ENCODE results near the gene TOPBP1. TPM values are rescaled to one million over a fixed set of nuclear protein-coding genes. Genes with fewer than 3 reads are reported as not detected.

Gene TOPBP1
- total RNA-seq, 6 experiments from 2014 or later, result 14.5 to 24.7 (median 22.7) TPM

DNA sequence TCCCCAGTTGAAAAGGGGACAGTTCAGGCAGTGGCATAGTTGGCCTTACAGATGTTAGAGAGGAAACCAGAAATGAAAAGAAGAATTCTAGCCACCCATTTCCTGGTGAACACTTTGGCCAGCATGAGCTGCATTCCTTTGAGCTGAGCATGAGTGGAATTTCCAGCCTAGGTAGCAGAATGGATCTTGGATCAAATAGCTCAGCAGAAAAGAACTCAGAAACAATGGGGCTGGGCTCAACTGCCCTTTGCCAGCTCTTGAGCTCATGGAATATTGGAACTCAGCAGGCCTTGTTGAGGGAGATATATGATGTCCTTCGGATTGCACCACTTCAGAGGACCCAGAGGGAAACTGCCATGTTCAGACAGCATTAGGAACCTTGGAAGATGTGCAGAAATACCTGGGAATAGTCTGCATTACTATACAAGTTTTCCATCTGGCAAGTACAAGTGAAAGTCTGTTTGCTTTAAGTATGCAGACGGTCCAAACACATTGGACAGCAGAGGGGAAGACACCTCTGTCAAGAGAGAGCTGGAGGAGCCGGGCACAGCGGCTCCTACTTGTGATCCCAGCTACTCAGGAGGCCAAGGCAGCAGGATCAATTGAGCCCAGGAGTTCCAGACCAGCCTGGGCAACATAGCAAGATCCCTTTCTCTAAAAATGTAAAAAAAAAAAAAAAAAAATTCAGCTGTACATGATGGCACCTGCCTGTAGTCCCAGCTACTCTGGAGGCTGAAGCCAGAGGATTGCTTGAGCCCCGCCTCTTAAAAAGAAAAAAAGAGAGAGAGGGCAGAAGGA lies 91.4 kb downstream of the TOPBP1 start:
- peak overlapping the region; percentile 62 for H3K4me3 Mint-ChIP-seq
- H3K9me3 Mint-ChIP-seq, result no peaks in the 10 kb centered on the region
- peak overlapping the region; percentile 93 for H3K27ac Mint-ChIP-seq
- DNase-seq, result peak; percentile 68
- H3K36me3 Mint-ChIP-seq (ENCODE audit: low read depth), result peaks cover 10% of the 10 kb centered on the region
- TF ChIP-seq, protein P1, sequence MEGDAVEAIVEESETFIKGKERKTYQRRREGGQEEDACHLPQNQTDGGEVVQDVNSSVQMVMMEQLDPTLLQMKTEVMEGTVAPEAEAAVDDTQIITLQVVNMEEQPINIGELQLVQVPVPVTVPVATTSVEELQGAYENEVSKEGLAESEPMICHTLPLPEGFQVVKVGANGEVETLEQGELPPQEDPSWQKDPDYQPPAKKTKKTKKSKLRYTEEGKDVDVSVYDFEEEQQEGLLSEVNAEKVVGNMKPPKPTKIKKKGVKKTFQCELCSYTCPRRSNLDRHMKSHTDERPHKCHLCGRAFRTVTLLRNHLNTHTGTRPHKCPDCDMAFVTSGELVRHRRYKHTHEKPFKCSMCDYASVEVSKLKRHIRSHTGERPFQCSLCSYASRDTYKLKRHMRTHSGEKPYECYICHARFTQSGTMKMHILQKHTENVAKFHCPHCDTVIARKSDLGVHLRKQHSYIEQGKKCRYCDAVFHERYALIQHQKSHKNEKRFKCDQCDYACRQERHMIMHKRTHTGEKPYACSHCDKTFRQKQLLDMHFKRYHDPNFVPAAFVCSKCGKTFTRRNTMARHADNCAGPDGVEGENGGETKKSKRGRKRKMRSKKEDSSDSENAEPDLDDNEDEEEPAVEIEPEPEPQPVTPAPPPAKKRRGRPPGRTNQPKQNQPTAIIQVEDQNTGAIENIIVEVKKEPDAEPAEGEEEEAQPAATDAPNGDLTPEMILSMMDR (IDR thresholded peaks at IDR 0.05), result no peak
- peaks cover 2% of the 10 kb centered on the region for H3K27me3 Mint-ChIP-seq (ENCODE audit: insufficient read depth)
- H3K4me1 Mint-ChIP-seq (ENCODE audit: low read depth), result peaks cover 63% of the 10 kb centered on the region

GRCh38 chr3:133568294-133569014 lies 93.3 kb downstream of the TOPBP1 start:
- Mint-ChIP-seq H3K27me3 (ENCODE audit: insufficient read depth) (peaks cover 2% of the 10 kb centered on the region), H3K36me3 (ENCODE audit: low read depth) (no peaks in the 10 kb centered on the region), H3K27ac (peak overlapping the region; percentile 93), H3K4me3 (peak overlapping the region; percentile 69), H3K9me3 (no peaks in the 10 kb centered on the region), H3K4me1 (ENCODE audit: low read depth) (peaks cover 68% of the 10 kb centered on the region)
- peak; percentile 95 for DNase-seq
- TF ChIP-seq, protein P1 (IDR thresholded peaks at IDR 0.05), result no peak

- H3K36me3 Mint-ChIP-seq (ENCODE audit: low read depth), result no peaks in the 10 kb centered on the region
- peaks cover 2% of the 10 kb centered on the region; the same call in 1 of the 2 replicates for H3K9me3 Mint-ChIP-seq
- TF ChIP-seq, protein P1 (IDR thresholded peaks at IDR 0.05), result no peak
- no peak for DNase-seq
- H3K4me1 Mint-ChIP-seq (ENCODE audit: low read depth), result peaks cover 39% of the 10 kb centered on the region
- H3K4me3 Mint-ChIP-seq, result no peak overlapping the region
- H3K27me3 Mint-ChIP-seq (ENCODE audit: insufficient read depth), result no peaks in the 10 kb centered on the region; the same call in 1 of the 2 replicates
- no peak overlapping the region for H3K27ac Mint-ChIP-seq
Observed at GRCh38 chr3:133563816-133564215, 97.9 kb downstream of the TOPBP1 start.

DNA sequence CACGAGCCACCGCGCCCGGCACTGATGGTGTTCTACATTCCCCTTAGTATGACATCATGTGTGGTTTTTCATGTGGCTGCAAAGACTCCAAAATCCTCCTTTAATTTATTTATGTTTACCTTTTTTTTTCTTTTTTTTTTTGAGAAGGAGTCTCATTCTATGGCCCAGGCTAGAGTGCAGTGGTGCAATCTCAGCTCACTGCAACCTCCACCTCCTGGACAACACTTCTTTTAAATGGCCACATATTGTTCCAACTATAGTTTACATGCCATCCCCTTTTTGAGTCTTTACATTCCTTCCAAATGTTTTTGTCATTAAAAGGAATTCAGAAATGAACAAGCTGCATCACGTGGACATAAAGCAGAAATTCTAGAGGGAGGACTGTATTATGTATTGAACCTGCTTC lies 98.6 kb downstream of the TOPBP1 start:
- Mint-ChIP-seq H3K4me1 (ENCODE audit: low read depth) (peaks cover 33% of the 10 kb centered on the region), H3K27me3 (ENCODE audit: insufficient read depth) (no peaks in the 10 kb centered on the region; the same call in 1 of the 2 replicates), H3K9me3 (peaks cover 5% of the 10 kb centered on the region), H3K4me3 (peak overlapping the region; percentile 25), H3K27ac (no peak overlapping the region), H3K36me3 (ENCODE audit: low read depth) (no peaks in the 10 kb centered on the region)
- TF ChIP-seq, protein P1 (IDR thresholded peaks at IDR 0.05), result no peak
- DNase-seq, result peak; percentile 49

- no peaks in the 10 kb centered on the region for H3K36me3 Mint-ChIP-seq (ENCODE audit: low read depth)
- no peaks in the 10 kb centered on the region; the same call in 1 of the 2 replicates for H3K27me3 Mint-ChIP-seq (ENCODE audit: insufficient read depth)
- H3K9me3 Mint-ChIP-seq, result peaks cover 5% of the 10 kb centered on the region
- no peak for DNase-seq
- H3K4me1 Mint-ChIP-seq (ENCODE audit: low read depth), result peaks cover 25% of the 10 kb centered on the region
- TF ChIP-seq, protein P1 (IDR thresholded peaks at IDR 0.05), result no peak
- no peak overlapping the region for H3K27ac Mint-ChIP-seq
- no peak overlapping the region for H3K4me3 Mint-ChIP-seq
Observed at GRCh38 chr3:133562376-133562775, 99.4 kb downstream of the TOPBP1 start.

Data from HFFc6 (cell line).